ENCODE results near the gene BTG4.

DNA sequence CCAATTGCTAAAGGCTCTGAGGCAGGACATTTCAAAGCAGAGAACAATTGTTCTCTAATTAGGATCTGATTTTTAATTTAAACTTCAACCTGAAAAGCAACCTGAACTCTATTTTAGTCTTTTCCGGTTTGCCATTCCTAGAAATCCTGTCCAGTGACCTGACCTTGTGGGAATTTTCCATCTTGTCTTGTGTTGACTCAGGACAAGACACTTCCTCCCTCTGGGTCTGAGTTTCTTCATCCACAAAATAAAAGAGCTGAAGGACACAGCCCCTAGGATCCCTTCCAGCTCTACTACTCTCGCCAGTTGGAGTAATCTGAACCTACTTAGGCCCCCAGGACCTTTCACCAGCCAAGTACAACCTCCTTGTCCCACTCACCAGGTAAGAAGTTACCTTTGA lies 66.6 kb downstream of the BTG4 start:
- TF ChIP-seq CTCF (IDR thresholded peaks at IDR 0.05) (no peak), EP300 (IDR thresholded peaks at IDR 0.05) (no peak), POLR2A (IDR thresholded peaks at IDR 0.05) (no peak)

All from sigmoid colon (tissue), 4 donors.